Measurements from ENCODE around the gene ABCB1. TPM values are rescaled to one million over a fixed set of nuclear protein-coding genes. Genes with fewer than 3 reads are reported as not detected.

Gene ABCB1
- total and polyA plus RNA-seq, 10 of the 15 experiments (the other 5 are each of a cell fraction or from before 2014, with no cell fraction given) = 0.40 to 13.9 (median 1.9) TPM

- TF ChIP-seq CEBPZ (IDR thresholded peaks at IDR 0.05; ENCODE audit: low read depth, low read length) = no peak
- no peak for TF ChIP-seq ELK1 (IDR thresholded peaks at IDR 0.05; ENCODE audit: low read depth, low read length)
- TF ChIP-seq BHLHE40 (IDR thresholded peaks at IDR 0.05; ENCODE audit: borderline replicate concordance in 1 of 2, low read depth in 2 of 2, low read length in 1 of 2) = peak in 1 of 2 experiments; percentile 28; a peak in 1 of 4 replicates
- TF ChIP-seq TAF1 (IDR thresholded peaks at IDR 0.05; ENCODE audit: borderline replicate concordance, low read depth, low read length) = no peak
- TF ChIP-seq ZNF207 (IDR thresholded peaks at IDR 0.05; ENCODE audit: borderline replicate concordance) = no peak
- no peak for TF ChIP-seq CBX3 (IDR thresholded peaks at IDR 0.05; ENCODE audit: borderline replicate concordance, low read depth)
- TF ChIP-seq GATAD2B (conservative IDR thresholded peaks at IDR 0.05; ENCODE audit: low read depth) = peak; percentile 71; the same call in 1 of the 2 replicates
- no peak for TF ChIP-seq JUNB (IDR thresholded peaks at IDR 0.05)
- TF ChIP-seq IKZF1 (conservative IDR thresholded peaks at IDR 0.05) = peak; percentile 62
- TF ChIP-seq E2F8 (IDR thresholded peaks at IDR 0.05; ENCODE audit: low read depth, partially characterized antibody) = no peak
- no peak for TF ChIP-seq MAX (IDR thresholded peaks at IDR 0.05; ENCODE audit: low read depth, low read length)
- no peak for TF ChIP-seq E2F4 (IDR thresholded peaks at IDR 0.05; ENCODE audit: low read depth, low read length)
- no peak for TF ChIP-seq PML (IDR thresholded peaks at IDR 0.05; ENCODE audit: low read length)
- TF ChIP-seq NFIC (IDR thresholded peaks at IDR 0.05; ENCODE audit: low read depth, low read length) = no peak
- TF ChIP-seq USF2 (IDR thresholded peaks at IDR 0.05; ENCODE audit: borderline replicate concordance, low read depth, low read length) = no peak
- TF ChIP-seq TBL1XR1 (IDR thresholded peaks at IDR 0.05; ENCODE audit: low read depth, low read length) = no peak
- no peak for TF ChIP-seq CREB1 (IDR thresholded peaks at IDR 0.05; ENCODE audit: low read depth)
- no peak for TF ChIP-seq HDAC6 (IDR thresholded peaks at IDR 0.05; ENCODE audit: unreplicated experiment)
- no peak for TF ChIP-seq ESRRA (IDR thresholded peaks at IDR 0.05; ENCODE audit: low read length)
- no peak for TF ChIP-seq HDGF (IDR thresholded peaks at IDR 0.05)
Measured at GRCh38 chr7:87600130-87601124, at the start of gene ABCB1 (continued).

Measured in GM12878 (cell line).